GM19238 (cell line): ENCODE results near the gene TACC2.

ENCODE experiments used
- DNase-seq: peaks from one replicate; pipeline ENCODE4 v3.0.0; 2011; ENCODE audit warnings: low spot score; ENCODE audit not compliant: insufficient read length

Gene TACC2

GRCh38 chr10:122216047-122216446 is 227.1 kb downstream of the TACC2 start:
- DNase-seq: no peak

- DNase-seq: no peak
Observed at GRCh38 chr10:122219340-122219739, 230.4 kb downstream of the TACC2 start.

- DNase-seq: no peak
Observed at GRCh38 chr10:122220736-122221135, 231.8 kb downstream of the TACC2 start.

- no peak for DNase-seq
Observed at GRCh38 chr10:122221958-122222357, 233.0 kb downstream of the TACC2 start.

GRCh38 chr10:122222638-122223037 is 233.7 kb downstream of the TACC2 start:
- DNase-seq: no peak

GRCh38 chr10:122224159-122224558 is 235.2 kb downstream of the TACC2 start:
- no peak for DNase-seq

- no peak for DNase-seq
Observed at GRCh38 chr10:122225330-122225729, 236.4 kb downstream of the TACC2 start.

- DNase-seq: no peak
Observed at GRCh38 chr10:122227754-122228153, 238.8 kb downstream of the TACC2 start.

GRCh38 chr10:122229666-122230065 is 240.7 kb downstream of the TACC2 start:
- no peak for DNase-seq

- DNase-seq: no peak
Observed at GRCh38 chr10:122230222-122230621, 241.3 kb downstream of the TACC2 start.

GRCh38 chr10:122232769-122233168 is 243.8 kb downstream of the TACC2 start:
- DNase-seq: no peak

- DNase-seq: no peak
Observed at GRCh38 chr10:122233857-122234348, 244.9 kb downstream of the TACC2 start.

GRCh38 chr10:122234416-122234815 is 245.5 kb downstream of the TACC2 start:
- no peak for DNase-seq

- no peak for DNase-seq
Observed at GRCh38 chr10:122236690-122237306, 247.8 kb downstream of the TACC2 start.

GRCh38 chr10:122237331-122237990 is 248.5 kb downstream of the TACC2 start:
- no peak for DNase-seq

GRCh38 chr10:122239578-122240257 is 250.8 kb downstream of the TACC2 start:
- no peak for DNase-seq

GRCh38 chr10:122240401-122240800 is 251.4 kb downstream of the TACC2 start:
- DNase-seq: no peak

GRCh38 chr10:122241836-122242235 is 252.9 kb downstream of the TACC2 start:
- no peak for DNase-seq

GRCh38 chr10:122243550-122243949 is 254.6 kb downstream of the TACC2 start:
- no peak for DNase-seq

GRCh38 chr10:122244001-122244975 is 255.3 kb downstream of the TACC2 start:
- DNase-seq: no peak

- DNase-seq: no peak
Observed at GRCh38 chr10:122245136-122245535, 256.2 kb downstream of the TACC2 start.
